HG02852 (cell line): ENCODE measurements around the gene SFT2D2.

ENCODE experiments used
- ATAC-seq: cut with Tn5 transposase; IDR thresholded peaks from one replicate; pipeline ENCODE4 v1.9.1; 2021; ENCODE audit warnings: mild to moderate bottlenecking, moderate library complexity; ENCODE audit not compliant: unreplicated experiment

SFT2D2 gene

DNA sequence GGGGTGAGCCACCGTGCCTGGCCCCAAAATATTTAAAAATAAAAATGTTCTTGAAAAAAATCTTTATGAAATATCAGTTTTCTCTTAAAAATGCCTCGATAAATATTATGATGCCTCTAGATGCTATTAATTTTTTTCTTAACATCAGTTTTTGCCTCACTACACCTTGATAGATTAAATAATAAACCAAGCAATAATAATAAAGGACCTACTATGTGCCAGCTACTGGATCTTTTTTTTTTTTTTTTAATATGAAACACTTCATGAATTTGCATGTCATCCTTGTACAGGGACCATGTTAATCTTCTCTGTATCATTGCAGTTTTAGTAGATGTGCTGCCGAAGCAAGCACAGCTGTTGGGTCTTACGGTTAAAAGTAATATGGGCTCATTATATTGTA is 37.3 kb downstream of the SFT2D2 start:
- no peak for ATAC-seq

DNA sequence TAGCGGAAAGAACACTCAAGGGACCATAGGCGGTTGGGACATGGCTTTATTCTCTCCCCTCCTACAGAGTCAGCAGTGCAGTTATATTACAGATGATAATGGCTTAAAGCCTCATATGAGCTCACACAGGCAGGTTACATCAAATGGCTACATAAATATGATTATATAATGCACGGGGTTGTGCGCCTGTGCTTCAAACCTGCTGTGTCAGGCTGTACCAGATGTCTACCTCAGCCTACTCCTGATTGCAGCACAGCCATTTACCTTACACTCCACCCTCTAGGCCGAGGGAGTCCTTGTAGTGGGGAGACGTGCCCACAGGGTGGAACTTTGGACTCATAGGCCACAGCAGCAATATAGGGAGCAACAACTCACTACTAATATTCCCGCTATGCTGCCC is 38.5 kb downstream of the SFT2D2 start:
- no peak for ATAC-seq

DNA sequence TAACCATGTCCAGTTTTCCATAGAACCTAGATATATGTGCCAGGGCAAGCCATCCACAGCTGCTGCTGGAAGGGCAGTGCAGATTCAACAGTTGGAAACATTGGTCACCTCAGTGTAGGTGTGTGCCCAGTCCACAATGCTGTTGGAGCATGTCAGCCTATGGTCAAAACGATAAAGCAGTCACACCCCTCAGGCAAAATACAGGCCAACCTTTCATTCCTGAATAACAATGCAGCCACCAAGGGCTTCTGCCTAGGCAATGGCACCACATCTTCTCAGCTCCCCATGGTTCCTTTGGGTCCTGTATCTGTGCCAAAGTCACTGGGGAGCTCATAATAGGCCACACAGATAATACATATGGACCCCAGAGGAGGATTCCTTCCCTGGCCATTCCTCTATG is 39.8 kb downstream of the SFT2D2 start:
- ATAC-seq, result no peak

DNA sequence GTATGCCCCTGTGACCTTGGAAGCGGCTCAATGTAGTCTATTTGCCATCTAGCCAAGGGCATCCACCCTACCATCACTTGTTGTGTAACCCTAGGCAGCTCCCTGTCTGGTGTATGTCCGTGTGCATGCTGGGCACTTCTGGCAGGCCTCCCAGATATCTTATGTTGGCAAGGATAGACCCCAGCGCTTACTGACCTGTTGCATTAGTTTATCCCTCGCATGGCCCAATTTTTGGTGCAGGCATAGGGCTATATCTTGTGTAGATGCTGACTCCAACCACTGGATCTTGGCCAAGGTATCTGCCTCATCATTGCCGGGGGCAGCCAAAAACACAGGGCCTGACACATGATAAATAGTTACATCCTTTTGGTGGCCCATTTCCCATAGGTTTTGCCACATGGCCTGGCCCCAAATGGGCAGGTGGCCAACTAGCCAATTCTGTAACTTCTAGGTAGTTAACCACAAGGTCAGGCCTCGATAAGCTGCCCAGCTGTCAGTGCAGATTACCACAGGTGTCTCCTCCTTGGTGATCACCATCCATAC is 40.9 kb downstream of the SFT2D2 start:
- no peak for ATAC-seq

DNA sequence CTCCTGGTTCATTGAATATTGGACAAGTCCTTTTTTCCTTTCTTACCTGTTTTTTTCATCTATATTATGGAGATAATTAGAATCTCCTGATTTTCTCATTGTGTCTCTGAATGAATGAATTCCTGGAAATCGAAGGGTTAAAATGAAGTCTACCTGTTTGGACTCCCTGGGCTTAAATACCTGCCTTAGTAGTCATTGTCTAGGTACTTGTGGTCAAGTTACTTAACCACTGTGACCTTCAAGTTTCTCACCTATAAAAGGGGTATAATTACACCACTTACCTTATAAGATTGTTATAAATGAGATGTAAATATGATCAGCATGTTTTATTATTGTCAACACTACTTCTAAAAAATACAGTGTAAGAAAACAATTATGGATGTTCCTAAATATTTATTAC is 45.8 kb downstream of the SFT2D2 start:
- no peak for ATAC-seq

DNA sequence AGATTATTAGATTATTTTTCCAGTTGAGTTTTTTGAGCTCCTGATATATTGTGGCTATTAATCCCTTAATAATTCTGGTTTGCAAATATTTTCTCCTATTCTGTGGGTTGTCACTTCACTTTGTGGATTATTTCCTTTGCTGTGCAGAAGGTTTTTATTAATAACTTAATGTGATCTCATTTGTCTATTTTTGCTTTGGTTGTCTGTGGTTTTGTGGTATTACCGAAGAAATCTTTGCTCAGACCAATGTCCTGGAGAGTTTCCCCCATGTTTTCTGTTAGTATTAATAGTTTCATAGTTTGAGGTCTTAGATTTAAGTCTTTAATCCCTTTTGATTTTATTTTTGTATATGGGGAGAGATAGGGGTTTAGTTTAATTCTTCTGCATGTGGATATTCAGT is 47.8 kb downstream of the SFT2D2 start:
- no peak for ATAC-seq

DNA sequence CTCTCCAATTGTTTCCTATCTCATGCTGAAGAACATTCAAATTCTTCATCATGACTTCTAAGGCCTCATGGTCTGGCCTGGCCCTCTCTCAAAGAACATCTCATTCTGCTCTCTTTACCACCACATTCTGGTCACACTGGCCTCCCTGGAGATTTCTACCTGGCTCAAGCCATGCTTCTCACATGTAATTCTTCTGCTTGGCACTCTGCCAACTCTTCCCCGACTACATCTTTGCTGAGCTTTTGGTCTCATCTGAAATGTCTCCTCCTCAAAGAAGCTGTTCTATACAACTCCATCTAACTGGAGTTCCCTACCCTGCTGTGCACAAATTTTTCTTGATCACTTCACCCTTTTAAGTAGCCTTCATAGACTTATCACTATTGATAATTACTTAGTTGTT is 53.4 kb downstream of the SFT2D2 start:
- no peak for ATAC-seq

DNA sequence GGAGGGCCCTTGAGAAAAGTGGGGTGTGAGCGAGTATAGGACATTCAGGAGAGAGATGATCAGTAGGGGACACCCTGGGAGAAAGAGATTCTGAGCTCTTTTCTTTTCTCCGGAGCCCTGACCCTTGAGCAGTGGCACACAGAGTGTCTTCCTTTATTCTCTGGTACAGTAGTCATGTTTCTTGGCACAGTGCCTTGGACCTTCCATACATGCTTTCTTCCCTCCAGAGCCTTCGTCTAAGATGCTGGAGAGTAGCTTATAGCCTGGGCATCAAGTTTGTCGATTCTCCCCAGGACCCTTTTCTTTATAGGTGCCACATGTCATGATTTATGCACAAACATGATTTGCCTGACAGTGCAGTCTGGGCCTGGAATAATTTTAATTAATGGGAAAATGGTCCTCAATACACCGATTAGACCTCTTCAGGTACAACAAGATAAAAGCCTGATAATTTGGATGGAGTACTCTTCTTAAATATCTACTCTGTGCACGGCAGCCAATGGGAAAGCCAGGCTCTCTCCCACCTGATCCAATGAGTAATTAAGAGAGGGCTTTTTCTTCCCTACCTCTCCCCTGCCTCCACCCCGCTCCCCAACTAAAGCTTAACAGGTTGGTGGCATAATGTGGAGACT is 54.6 kb downstream of the SFT2D2 start, which contains the start of gene TBX19:
Gene TBX19, plus strand, starts transcription at position 582 of the 632 bp plus-strand sequence. CDS start 214 bp downstream, outside the sequence.
- no peak for ATAC-seq

DNA sequence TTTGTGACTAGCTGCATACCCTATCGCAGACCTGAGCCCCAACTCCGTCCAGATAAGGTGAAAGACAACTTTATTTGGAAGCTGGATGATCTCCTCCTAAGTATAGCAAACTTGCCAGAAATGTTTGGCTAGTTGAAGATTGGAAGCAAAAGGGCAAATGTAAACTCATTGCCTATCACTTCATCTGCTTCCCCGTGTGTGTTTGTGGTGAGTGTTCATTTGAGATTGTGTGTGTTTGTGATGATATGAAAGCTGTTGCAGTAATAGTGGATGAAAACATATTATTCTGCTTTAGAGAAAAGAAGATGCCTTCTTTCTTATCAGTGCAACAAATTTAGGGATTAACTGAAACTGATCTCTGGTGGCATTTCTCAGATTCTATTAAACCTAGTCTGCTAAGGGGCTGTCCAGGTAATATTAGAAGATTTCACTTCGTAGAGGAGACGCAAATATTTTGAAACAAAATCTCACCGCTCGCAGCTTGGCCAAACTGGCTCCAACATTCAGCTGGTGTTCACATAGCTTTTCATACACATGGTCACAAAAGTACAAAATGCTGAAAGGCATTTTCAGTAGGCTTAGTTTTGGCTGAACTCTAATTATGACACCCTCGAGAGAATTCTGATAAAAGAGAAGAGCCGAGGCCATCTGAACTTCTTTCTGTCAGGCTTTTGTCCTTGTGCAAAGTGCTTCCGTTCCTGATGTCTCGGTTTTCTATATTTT is 56.0 kb downstream of the SFT2D2 start:
- no peak for ATAC-seq

DNA sequence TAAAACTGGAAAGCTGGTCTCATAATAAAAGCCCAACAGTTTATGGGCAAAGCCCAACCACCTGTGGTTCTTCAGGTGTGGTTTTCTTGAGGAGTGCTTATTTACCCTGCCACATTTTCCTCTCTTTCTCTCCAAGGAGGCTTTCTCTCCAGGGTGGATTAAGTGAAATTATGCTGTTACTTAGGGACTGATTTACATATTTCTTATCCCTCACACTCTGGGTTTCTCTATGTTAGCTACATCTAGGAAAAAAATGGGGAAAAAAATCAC is 59.7 kb downstream of the SFT2D2 start:
- ATAC-seq, result no peak

DNA sequence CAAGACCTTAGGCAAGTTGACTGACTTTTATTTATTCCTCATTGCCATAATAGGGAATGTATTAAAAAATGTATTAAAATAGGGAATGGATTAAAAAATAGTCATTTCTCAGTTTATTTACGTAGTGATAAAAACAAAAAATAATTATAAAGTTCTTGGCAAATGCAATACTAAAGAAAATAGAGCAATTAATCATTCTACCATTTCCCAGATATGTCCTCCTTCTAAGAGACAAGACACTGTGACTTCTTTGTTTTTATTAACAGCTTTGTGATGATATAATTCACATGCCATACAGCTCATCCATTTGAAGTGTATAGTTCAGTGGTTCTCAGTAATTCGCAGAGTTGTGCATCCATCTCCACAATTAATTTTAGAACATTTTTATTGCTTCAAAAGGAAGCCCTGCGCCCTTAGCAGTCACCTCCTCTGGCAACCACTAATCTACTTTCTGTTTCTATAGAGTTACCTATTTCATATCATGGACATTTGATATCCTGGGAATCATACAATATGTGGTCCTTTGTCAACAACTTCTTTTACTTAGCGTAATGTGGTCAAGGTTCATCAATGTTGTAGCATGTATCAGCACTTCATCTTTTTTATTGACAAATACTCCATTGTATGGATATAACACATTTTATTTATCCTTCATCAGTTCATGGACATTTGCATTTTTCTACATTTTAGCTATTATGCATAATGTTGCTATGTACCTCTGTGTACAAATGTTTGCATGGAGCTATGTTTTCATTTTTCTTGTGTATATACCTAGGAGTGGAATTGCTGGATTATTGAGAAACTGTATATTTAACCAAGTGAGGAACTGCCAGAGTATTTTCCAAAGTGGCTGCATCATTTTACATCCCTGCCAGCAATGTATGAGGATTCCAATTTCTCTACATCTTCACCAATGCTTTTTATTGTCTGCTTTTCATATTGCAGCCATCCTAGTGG is 60.4 kb downstream of the SFT2D2 start:
- no peak for ATAC-seq

DNA sequence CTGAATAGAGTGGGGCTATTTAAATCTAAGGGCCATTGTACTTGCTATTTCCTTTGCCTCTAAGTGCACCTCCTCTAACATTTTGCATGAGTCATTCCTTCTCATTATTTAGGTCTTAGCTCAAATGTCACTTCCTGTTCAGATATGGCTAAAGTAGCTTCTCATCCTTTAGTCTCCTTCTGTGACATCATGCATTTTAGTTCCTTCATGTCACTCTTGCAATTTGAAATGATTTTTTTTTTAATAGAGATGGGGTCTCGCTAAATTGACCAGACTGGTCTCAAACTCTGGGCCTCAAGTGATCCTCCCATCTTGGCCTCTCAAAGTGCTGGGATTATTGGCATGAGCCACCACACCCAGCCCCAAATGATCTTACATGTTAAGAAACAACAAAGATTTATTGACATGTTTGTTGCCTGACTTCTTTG is 61.4 kb downstream of the SFT2D2 start:
- no peak for ATAC-seq

DNA sequence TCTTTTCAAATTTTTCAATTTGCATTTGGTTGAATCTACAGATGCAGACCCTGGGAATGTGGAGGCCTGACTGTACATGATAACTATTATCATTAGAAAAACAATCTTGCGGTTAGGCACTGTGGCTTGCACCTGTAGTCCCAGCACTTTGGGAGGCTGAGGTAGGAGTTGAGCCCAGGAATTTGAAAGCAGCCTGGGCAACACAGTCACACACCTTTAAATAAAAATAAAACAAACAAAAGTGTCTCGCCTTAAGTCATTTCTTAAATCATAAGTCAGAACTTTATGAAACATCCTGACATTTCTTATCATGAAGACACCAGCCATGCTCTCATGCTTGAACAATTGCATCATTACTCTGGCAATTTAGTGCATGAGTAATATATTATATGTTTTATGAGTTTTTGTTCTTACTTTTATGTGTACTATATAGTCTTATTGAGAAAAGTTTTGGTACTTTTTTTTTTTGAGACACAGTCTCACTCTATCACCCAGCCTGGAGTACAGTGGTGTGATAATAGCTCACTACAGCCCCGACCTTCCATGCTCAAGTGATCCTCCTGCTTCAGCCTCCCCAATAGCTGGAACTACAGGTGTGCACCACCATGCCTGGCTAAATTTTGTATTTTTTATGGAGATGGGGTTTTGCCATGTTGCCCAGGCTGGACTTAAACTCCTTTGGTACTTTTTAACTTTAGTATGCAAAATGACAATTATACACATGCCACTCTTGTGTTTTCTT is 62.7 kb downstream of the SFT2D2 start:
- no peak for ATAC-seq

DNA sequence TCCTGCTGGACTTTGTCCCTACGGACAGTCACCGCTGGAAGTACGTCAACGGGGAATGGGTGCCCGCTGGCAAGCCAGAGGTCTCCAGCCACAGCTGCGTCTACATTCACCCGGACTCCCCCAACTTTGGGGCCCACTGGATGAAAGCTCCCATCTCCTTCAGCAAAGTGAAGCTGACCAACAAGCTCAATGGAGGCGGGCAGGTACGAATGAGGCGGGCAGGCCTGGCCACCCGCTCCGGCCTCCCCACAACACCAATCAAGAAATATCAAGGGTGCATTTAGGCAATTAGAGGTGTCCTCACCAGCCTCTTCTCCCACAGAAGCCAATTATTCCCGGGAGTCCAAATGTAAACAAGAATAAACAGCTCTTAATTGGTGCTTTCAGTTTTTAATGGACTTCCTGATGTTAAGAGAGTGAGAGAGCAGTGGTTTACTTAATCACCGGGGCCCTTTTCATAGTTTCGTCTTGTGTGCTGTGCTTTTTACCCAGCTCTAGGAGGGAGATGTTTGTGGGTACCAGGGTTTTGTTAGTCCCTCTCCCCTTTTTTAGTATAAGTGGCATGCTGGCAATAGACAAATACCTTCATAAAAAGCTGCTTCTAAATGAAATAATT is 65.5 kb downstream of the SFT2D2 start:
- no peak for ATAC-seq

DNA sequence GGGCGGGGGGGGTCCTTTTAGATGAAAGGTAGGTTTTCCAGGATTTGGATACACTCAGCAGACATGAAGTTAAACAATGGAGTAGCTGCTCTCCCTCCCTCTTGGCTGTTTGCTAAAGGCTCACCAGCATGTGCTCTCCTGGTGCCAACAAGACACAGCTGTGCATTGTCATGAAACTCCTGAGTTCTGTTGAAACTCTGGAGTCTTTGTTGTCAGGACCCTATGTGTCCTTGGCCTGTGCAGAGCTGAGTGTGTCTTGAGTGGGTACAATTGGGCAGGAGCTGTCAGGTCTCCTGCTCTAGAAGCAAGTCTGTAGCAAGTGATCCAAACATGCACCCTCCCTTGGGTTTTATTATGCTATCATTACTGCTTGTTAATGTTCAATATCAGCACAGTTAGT is 67.6 kb downstream of the SFT2D2 start:
- ATAC-seq, result no peak

DNA sequence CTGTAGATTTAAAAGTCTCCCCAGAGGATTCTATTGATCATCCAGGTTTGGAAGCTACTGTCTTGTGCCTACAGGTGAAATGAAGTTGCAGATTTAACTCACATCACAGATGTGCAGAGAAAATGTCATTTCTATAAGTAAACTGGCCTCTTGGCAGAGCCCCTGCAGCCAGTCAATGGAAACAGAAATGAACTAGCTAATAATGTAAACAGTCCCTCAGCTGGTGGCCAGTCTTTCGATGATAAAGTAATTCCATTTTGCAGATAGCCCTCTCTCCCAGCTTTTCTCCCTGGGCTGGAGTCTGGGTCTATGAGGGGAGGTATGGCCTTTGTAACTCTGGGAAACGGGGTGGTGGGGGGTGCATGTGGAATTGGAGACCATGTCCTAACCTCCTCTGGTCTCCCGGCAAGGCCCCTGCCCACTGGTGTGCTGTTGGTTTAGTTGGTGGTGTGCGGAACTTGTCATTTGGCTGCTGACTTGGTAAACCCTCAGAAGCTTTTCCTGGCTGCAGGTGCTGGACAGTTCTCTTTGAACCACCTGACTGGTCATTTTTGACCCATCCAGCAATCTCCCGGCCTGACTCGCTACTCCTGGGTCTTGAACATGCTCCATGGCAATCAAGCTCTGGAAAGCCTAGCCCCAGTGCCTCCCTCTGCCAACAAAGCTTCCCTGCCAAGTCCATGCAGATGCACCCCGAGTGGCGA is 69.8 kb downstream of the SFT2D2 start:
- no peak for ATAC-seq

DNA sequence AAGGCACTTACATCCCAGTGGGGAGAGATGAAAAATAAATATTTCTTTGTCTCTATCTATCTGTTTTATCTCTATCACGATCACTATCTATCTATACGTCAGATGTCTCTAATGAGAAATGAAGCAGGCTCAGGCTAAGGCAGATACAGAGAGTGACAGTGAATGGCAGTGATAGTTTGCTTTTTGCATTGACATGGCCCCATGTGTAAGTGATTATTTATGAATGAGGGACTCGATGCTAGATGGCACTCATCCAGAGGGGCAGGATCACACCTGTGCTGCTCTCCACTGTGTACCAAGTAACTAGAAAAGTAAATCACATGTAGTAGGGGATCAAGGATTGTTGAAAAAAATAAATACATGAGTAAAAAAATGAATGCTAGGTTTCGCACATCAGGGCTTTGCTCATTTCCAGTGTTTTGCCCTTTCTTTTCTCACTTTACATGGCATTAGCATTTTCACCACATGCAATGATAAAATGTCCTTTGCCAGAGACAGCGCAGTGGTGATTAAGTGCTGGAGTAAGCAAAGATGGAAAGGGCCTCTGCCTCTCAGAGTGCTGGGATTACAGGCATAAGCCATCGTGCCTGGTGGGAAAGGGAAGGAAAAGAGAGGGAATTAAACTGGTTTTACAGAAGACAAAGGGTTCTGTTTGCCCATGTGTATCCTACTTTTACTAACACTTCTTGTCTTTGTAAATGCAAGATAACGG is 71.4 kb downstream of the SFT2D2 start:
- no peak for ATAC-seq

DNA sequence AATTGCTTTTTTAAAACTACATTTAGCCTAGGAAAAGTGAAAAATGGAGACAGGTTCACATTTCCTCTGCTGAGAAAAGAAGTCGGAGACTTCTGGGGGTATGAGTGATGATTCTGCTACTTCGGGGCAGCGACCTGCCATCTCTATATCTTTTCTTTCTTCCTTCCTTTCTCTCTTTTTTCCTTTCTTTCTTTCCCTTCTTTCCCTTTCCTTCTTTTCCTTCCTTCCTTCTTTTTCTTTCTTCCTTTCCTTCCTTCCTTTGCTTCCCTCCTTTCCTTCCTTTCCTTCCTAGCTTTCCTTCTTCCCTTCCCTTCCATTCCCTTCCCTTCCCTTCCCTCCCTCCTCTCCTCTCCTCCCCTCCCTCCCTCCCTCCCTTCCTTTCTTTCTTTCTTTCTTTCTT is 72.6 kb downstream of the SFT2D2 start:
- ATAC-seq, result no peak

DNA sequence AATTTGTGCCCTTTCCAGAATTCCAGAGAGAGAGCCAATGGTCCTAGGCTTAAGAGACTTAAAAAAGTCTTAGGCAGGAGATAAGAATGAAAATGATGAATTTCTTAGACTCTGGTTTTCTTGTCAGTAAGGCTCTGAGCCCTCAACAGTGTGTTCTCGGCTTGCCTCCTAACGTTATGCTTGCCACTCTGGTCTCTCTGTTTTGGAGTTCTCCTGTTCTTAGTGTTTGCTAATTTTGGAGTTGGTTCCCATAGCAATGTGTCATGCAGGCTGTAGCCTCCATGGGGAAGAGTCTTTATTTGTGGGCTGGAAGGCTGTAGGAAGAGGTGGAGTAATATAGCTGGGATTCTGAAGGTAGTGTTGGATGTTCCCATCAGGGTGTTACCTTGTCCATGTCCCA is 74.8 kb downstream of the SFT2D2 start:
- ATAC-seq, result no peak
